H9 (cell line): ENCODE results near the gene TFIP11. TPM values are rescaled to one million over a fixed set of nuclear protein-coding genes. Genes with fewer than 3 reads are reported as not detected.

ENCODE experiments used
- DNase-seq: peaks from one replicate; pipeline ENCODE4 v3.0.0-alpha.2; 2017
- H2AFZ ChIP-seq: one replicate; pipeline ENCODE4 v1.6.1; 2013; ENCODE audit warnings: mild to moderate bottlenecking, low read length, control low read depth, moderate library complexity
- H2AK5ac ChIP-seq: 2 replicates; pipeline ENCODE4 v1.6.1; 2013; ENCODE audit warnings: low read length, control low read depth, mixed read lengths; ENCODE audit not compliant: insufficient read length
- H2BK120ac ChIP-seq: one replicate; pipeline ENCODE4 v1.6.1; 2013; ENCODE audit warnings: low read depth, mild to moderate bottlenecking, low read length, control low read depth, inconsistent platforms; ENCODE audit not compliant: poor library complexity, severe bottlenecking
- H2BK12ac ChIP-seq: 2 replicates; pipeline ENCODE4 v1.6.1; 2013; ENCODE audit warnings: low read length, control low read depth, mixed read lengths, low read depth; ENCODE audit not compliant: insufficient read length
- H2BK15ac ChIP-seq: 2 replicates; pipeline ENCODE4 v1.6.1; 2013; ENCODE audit warnings: low read depth, low read length, control low read depth
- H2BK20ac ChIP-seq: one replicate; pipeline ENCODE4 v1.6.1; 2013; ENCODE audit warnings: low read depth, mild to moderate bottlenecking, low read length, control low read depth, inconsistent platforms; ENCODE audit not compliant: poor library complexity, severe bottlenecking
- H2BK5ac ChIP-seq: 2 replicates; pipeline ENCODE4 v1.6.1; 2013; ENCODE audit warnings: low read length, control low read depth, mixed read lengths; ENCODE audit not compliant: insufficient read length
- H3K14ac ChIP-seq: 2 replicates; pipeline ENCODE4 v1.6.1; 2013; ENCODE audit warnings: low read length, control low read depth; ENCODE audit not compliant: insufficient read depth
- H3K18ac ChIP-seq: 2 replicates; pipeline ENCODE4 v1.6.1; 2013; ENCODE audit warnings: low read depth, mild to moderate bottlenecking, mixed read lengths, low read length, control low read depth; ENCODE audit not compliant: insufficient read length
- H3K23ac ChIP-seq: 2 replicates; pipeline ENCODE4 v1.6.1; 2013; ENCODE audit warnings: low read length, control low read depth, mixed read lengths, low read depth; ENCODE audit not compliant: insufficient read length
- H3K23me2 ChIP-seq: 2 replicates; pipeline ENCODE4 v1.6.1; 2013; ENCODE audit warnings: low read depth, mild to moderate bottlenecking, mixed read lengths, low read length, control low read depth; ENCODE audit not compliant: insufficient read length, poor library complexity, severe bottlenecking
- H3K27ac ChIP-seq: 2 replicates; pipeline ENCODE4 v1.5.1; 2013; ENCODE audit warnings: low read length, control low read depth, mixed read lengths, low read depth; ENCODE audit not compliant: insufficient read length
- H3K27me3 ChIP-seq: 2 replicates; pipeline ENCODE4 v1.6.1; 2013; ENCODE audit warnings: low read length, control low read depth, inconsistent platforms; ENCODE audit not compliant: insufficient read depth
- H3K4ac ChIP-seq: 2 replicates; pipeline ENCODE4 v1.6.1; 2013; ENCODE audit warnings: low read depth, mild to moderate bottlenecking, control low read depth, inconsistent platforms, low read length, moderate library complexity
- H3K4me1 ChIP-seq: 2 replicates; pipeline ENCODE4 v1.6.1; 2013; ENCODE audit warnings: low read length, control low read depth, inconsistent platforms; ENCODE audit not compliant: insufficient read depth
- H3K4me2 ChIP-seq: 2 replicates; pipeline ENCODE4 v1.6.1; 2013; ENCODE audit warnings: low read length, control low read depth, mixed read lengths; ENCODE audit not compliant: insufficient read length, insufficient read depth
- H3K56ac ChIP-seq: 2 replicates; pipeline ENCODE4 v1.6.1; 2013; ENCODE audit warnings: low read depth, mild to moderate bottlenecking, mixed read lengths, low read length, control low read depth; ENCODE audit not compliant: insufficient read length
- H3K79me1 ChIP-seq: 2 replicates; pipeline ENCODE4 v1.6.1; 2013; ENCODE audit warnings: low read depth, mild to moderate bottlenecking, moderate library complexity, low read length, control low read depth, inconsistent platforms; ENCODE audit not compliant: insufficient read depth, poor library complexity, severe bottlenecking
- H3K79me2 ChIP-seq: 2 replicates; pipeline ENCODE4 v1.6.1; 2013; ENCODE audit warnings: low read length, control low read depth, inconsistent platforms; ENCODE audit not compliant: insufficient read depth
- H3K9ac ChIP-seq: 2 replicates; pipeline ENCODE4 v1.6.1; 2013; ENCODE audit warnings: low read length, control low read depth, mixed read lengths; ENCODE audit not compliant: insufficient read length; ENCODE audit errors: extremely low read depth
- H3K9me3 ChIP-seq: one replicate; pipeline ENCODE4 v1.6.1; 2013; ENCODE audit warnings: low read depth, low read length, inconsistent platforms; ENCODE audit not compliant: control insufficient read depth
- H3T11ph ChIP-seq: one replicate; pipeline ENCODE4 v1.6.1; 2013; ENCODE audit warnings: mild to moderate bottlenecking, low read length, control low read depth, inconsistent platforms
- H4K20me1 ChIP-seq: one replicate; pipeline ENCODE4 v1.6.1; 2013; ENCODE audit not compliant: control insufficient read depth, insufficient read length, insufficient read depth
- H4K5ac ChIP-seq: 2 replicates; pipeline ENCODE4 v1.6.1; 2013; ENCODE audit warnings: low read depth, mild to moderate bottlenecking, mixed read lengths, low read length, control low read depth; ENCODE audit not compliant: insufficient read length
- H4K8ac ChIP-seq: replicated peaks from 2 replicates; pipeline ENCODE4 v1.6.1; 2013; ENCODE audit warnings: low read length, control low read depth, mixed read lengths, low read depth; ENCODE audit not compliant: insufficient read length
- H4K91ac ChIP-seq: 2 replicates; pipeline ENCODE4 v1.6.1; 2013; ENCODE audit warnings: low read depth, mild to moderate bottlenecking, moderate library complexity, mixed read lengths, low read length, control low read depth; ENCODE audit not compliant: insufficient read length
- H3K27ac Mint-ChIP-seq, 3 experiments: 2 replicates in 2 of 3; 3 replicates in 1 of 3; pipeline ENCODE4 v1.8.0; 2020 to 2021; ENCODE audit warnings: mixed read lengths in 3 of 3, mild to moderate bottlenecking in 1 of 3, moderate library complexity in 1 of 3
- H3K27me3 Mint-ChIP-seq: 2 replicates; pipeline ENCODE4 v1.8.0; 2021; ENCODE audit warnings: low read depth, mild to moderate bottlenecking, moderate library complexity, mixed read lengths
- H3K36me3 Mint-ChIP-seq, 3 experiments: 2 replicates in 2 of 3; 3 replicates in 1 of 3; pipeline ENCODE4 v1.8.0; 2020 to 2021; ENCODE audit warnings: low read depth in 3 of 3, mixed read lengths in 3 of 3; ENCODE audit not compliant: insufficient read depth in 1 of 3
- H3K4me1 Mint-ChIP-seq, 2 experiments: 2 replicates each; pipeline ENCODE4 v1.8.0; 2020; ENCODE audit warnings: mixed read lengths in 2 of 2
- H3K4me3 Mint-ChIP-seq, 2 experiments: 2 replicates in 1 of 2; 3 replicates in 1 of 2; pipeline ENCODE4 v1.8.0; 2020 to 2021; ENCODE audit warnings: mild to moderate bottlenecking in 2 of 2, mixed read lengths in 2 of 2, moderate library complexity in 1 of 2
- H3K9me3 Mint-ChIP-seq, 2 experiments: 2 replicates in 1 of 2; 3 replicates in 1 of 2; pipeline ENCODE4 v1.8.0; 2020; ENCODE audit warnings: mild to moderate bottlenecking in 2 of 2, mixed read lengths in 2 of 2, moderate library complexity in 1 of 2
- WGBS: extraction: QIAGEN DNeasy Blood & Tissue Kit; methylation state at CpG from one replicate; pipeline ENCODE4 v1.1.7; 2013; ENCODE audit warnings: missing lambda C conversion rate, low lambda C conversion rate, mixed read lengths; ENCODE audit not compliant: insufficient read length; ENCODE audit errors: extremely low coverage; 5-methylcytosine and 5-hydroxymethylcytosine counted together
- total RNA-seq: library from RNA; stranded (reverse); gene quantifications from 2 replicates; pipeline ENCODE4 v1.2.1, GENCODE V29; 2021
- TF ChIP-seq, protein P1 (sequence below): fragments of 200-600 bp; sonication (generic); conservative IDR thresholded peaks from 3 replicates; pipeline ENCODE4 v1.8.0; 2021; ENCODE audit warnings: antibody characterized with exemption, mild to moderate bottlenecking

The TFIP11 gene
- total RNA-seq, 1 experiment from 2014 or later = 36.4 TPM

DNA sequence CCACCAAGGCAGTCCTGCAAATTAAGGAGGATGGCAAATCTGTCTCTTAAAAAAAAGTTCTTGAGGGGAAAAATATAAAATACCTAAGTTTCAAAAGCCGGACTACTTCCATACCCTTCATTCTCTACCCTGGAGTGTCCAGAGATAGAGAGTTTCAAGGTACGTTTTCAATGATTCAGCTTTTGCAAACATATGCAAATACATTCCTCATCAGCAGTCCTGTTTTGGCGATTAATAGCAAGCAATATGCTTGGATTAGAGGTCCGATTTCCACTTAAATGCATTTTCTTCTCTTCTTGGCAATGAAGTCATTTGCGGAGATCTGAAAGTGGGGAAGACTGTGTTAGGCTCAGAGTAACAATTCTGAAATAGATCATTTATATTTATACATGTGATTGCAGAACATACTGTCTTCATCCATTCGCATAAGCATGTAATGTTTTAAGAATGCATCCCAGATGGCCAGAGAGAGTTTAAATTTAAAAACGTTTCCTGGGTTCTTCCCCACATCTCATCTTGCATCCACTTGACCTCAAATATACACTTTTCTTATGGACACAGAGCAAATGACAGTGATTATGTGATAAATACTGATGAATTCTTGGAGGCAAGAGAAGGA lies 13.8 kb upstream of the TFIP11 start:
- Histone ChIP-seq H3K18ac (no peak overlapping the region), H3K4ac (no peak overlapping the region), H3T11ph (no peak overlapping the region), H3K4me1 (no peaks in the 10 kb centered on the region), H4K8ac (no peak overlapping the region), H4K91ac (no peak overlapping the region), H3K79me2 (no peaks in the 10 kb centered on the region; the same call in 1 of the 2 replicates), H2BK12ac (no peak overlapping the region), H3K4me2 (no peak overlapping the region), H3K56ac (no peak overlapping the region), H3K23me2 (no peaks in the 10 kb centered on the region), H3K27ac (no peak overlapping the region), H3K9ac (no peak overlapping the region), H2BK120ac (no peak overlapping the region), H2BK20ac (no peak overlapping the region), H4K5ac (no peak overlapping the region), H2AK5ac (no peak overlapping the region), H3K9me3 (no peaks in the 10 kb centered on the region), H3K79me1 (no peaks in the 10 kb centered on the region), H3K14ac (no peak overlapping the region), H3K27me3 (no peaks in the 10 kb centered on the region), H4K20me1 (no peaks in the 10 kb centered on the region), H3K23ac (no peak overlapping the region), H2BK15ac (no peak overlapping the region), H2BK5ac (no peak overlapping the region), H2AFZ (no peak overlapping the region)
- no CpG with 5 or more reads among the region's 7 CpGs for WGBS
- Mint-ChIP-seq H3K4me3 (no peak overlapping the region), H3K27me3 (no peaks in the 10 kb centered on the region), H3K27ac (no peak overlapping the region), H3K36me3 (peaks cover 21 to 64% (median 57%) of the 10 kb centered on the region in 3 experiments), H3K4me1 (no peaks in the 10 kb centered on the region), H3K9me3 (no peaks in the 10 kb centered on the region)
- no peak for DNase-seq
- TF ChIP-seq, protein P1, sequence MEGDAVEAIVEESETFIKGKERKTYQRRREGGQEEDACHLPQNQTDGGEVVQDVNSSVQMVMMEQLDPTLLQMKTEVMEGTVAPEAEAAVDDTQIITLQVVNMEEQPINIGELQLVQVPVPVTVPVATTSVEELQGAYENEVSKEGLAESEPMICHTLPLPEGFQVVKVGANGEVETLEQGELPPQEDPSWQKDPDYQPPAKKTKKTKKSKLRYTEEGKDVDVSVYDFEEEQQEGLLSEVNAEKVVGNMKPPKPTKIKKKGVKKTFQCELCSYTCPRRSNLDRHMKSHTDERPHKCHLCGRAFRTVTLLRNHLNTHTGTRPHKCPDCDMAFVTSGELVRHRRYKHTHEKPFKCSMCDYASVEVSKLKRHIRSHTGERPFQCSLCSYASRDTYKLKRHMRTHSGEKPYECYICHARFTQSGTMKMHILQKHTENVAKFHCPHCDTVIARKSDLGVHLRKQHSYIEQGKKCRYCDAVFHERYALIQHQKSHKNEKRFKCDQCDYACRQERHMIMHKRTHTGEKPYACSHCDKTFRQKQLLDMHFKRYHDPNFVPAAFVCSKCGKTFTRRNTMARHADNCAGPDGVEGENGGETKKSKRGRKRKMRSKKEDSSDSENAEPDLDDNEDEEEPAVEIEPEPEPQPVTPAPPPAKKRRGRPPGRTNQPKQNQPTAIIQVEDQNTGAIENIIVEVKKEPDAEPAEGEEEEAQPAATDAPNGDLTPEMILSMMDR = no peak
